Measurements from ENCODE around the gene SRSF11. TPM values are rescaled to one million over a fixed set of nuclear protein-coding genes. Genes with fewer than 3 reads are reported as not detected.
"Not testable (repeated sequence)": the region's sequence is repeated elsewhere in the genome, so short reads cannot be mapped to it uniquely, and the experiment has no call there.

SRSF11 gene
- polyA plus RNA-seq (2013, experiment 1 of 2; ENCODE audit: insufficient read length) = 128 TPM
- 158 TPM for polyA plus RNA-seq (2013, experiment 2 of 2; ENCODE audit: insufficient read length)

- peak; percentile 95 for DNase-seq
Observed at GRCh38 chr1:70221238-70222121, at the start of gene SRSF11. Gene SRSF11 (plus strand): TSS chr1:70221380. CDS start chr1:70221637, 257 bp downstream.

GRCh38 chr1:70171512-70171911 lies 49.7 kb upstream of the SRSF11 start:
- peak; percentile 1 for DNase-seq

GRCh38 chr1:70185181-70185580 lies 36.0 kb upstream of the SRSF11 start:
- not testable (repeated sequence) for DNase-seq

- DNase-seq = no peak
Observed at GRCh38 chr1:70188522-70188921, 32.7 kb upstream of the SRSF11 start.

- no peak for DNase-seq
Observed at GRCh38 chr1:70190180-70190579, 31.0 kb upstream of the SRSF11 start.

GRCh38 chr1:70192446-70192845 lies 28.7 kb upstream of the SRSF11 start:
- not testable (repeated sequence) for DNase-seq

- DNase-seq = no peak
Observed at GRCh38 chr1:70194601-70195000, 26.6 kb upstream of the SRSF11 start.

- DNase-seq = no peak
Observed at GRCh38 chr1:70195342-70195741, 25.8 kb upstream of the SRSF11 start.

GRCh38 chr1:70196333-70196732 lies 24.8 kb upstream of the SRSF11 start:
- no peak for DNase-seq

- DNase-seq = no peak
Observed at GRCh38 chr1:70200065-70200464, 21.1 kb upstream of the SRSF11 start.

GRCh38 chr1:70202173-70202758 lies 18.9 kb upstream of the SRSF11 start:
- no peak for DNase-seq

GRCh38 chr1:70204139-70204538 lies 17.0 kb upstream of the SRSF11 start:
- no peak for DNase-seq

- peak; percentile 5 for DNase-seq
Observed at GRCh38 chr1:70204600-70204999, 16.6 kb upstream of the SRSF11 start.

GRCh38 chr1:70205071-70205433 lies 16.1 kb upstream of the SRSF11 start:
- DNase-seq = peak; percentile 2

GRCh38 chr1:70205434-70206118 lies 15.6 kb upstream of the SRSF11 start, which contains the start of gene LRRC40:
Gene LRRC40 (minus strand): TSS chr1:70205579. CDS start chr1:70205540, 39 bp downstream.
- peak; percentile 96 for DNase-seq

- not testable (repeated sequence) for DNase-seq
Observed at GRCh38 chr1:70206833-70207232, 14.3 kb upstream of the SRSF11 start.

- no peak for DNase-seq
Observed at GRCh38 chr1:70207492-70207891, 13.7 kb upstream of the SRSF11 start.

GRCh38 chr1:70208292-70208691 lies 12.9 kb upstream of the SRSF11 start:
- no peak for DNase-seq

GRCh38 chr1:70210820-70211219 lies 10.4 kb upstream of the SRSF11 start:
- no peak for DNase-seq

GRCh38 chr1:70211541-70211940 lies 9.6 kb upstream of the SRSF11 start:
- no peak for DNase-seq

- no peak for DNase-seq
Observed at GRCh38 chr1:70220015-70220414, 1.2 kb upstream of the SRSF11 start.

GRCh38 chr1:70220517-70221237 lies 503 bp upstream of the SRSF11 start:
- no peak for DNase-seq
